ENCODE measurements around the gene FAM171A1.
"Not testable (repeated sequence)": the region's sequence is repeated elsewhere in the genome, so short reads cannot be mapped to it uniquely, and the experiment has no call there.

Gene FAM171A1

DNA sequence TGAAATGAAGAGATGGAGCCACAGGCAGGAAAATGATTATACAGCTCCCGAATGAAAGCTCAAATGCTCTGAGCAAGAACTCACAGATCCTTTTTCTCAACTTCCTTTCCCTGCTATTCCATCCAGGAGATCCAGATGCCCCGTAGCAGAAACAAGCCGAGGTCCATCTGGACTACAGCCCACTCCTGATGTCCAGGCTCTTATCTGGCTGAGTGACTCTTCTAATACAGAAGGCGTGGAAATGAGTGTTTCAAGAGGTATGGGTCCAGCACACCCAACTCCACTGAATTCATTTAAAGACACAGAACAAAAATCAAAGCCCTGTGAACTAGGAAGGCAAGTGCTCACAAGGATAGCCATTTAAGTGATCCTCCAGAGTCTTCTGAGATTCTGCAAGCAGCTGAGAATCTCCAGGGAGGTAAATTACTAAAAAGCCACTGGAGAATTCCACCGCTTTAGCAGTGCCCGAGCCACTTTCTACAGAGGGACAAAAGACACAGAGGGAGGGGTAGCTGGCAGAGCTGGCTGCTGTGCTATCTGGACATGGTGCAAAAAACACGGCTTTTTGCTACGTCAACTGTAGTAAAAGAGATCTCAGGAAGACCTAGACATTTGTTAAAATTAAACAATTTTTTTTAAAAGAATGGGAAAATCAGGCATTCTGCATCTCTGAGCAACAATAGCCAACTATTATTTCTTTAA, 24.5 kb downstream of the FAM171A1 start:
- in situ Hi-C loops (cut with MboI; ENCODE audit: low sequenced_read_pairs): no loop called here

DNA sequence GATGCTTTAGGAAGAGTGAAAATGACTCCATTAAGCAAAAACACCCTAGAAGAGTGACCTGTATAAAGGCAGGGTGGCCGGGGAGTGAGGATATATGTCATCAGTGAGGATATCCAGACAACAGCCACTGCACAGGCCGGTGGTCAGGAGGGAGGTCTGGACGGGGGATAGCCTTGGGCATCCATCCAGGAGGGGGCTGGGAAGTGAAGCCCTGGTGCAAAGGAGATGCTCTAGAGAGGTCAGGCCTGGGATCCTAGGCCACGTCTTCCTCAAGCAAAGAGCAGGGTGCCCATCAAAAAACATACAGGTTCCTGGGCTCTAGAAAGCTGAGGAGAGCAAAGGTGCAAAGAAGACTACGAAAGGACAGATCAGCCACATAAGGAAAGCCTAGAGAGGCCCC, 25.6 kb downstream of the FAM171A1 start:
- in situ Hi-C loops (cut with MboI; ENCODE audit: low sequenced_read_pairs): no loop called here

GRCh38 chr10:15344876-15345285, 26.2 kb downstream of the FAM171A1 start:
- in situ Hi-C loops (cut with MboI; ENCODE audit: low sequenced_read_pairs): no loop called here

DNA sequence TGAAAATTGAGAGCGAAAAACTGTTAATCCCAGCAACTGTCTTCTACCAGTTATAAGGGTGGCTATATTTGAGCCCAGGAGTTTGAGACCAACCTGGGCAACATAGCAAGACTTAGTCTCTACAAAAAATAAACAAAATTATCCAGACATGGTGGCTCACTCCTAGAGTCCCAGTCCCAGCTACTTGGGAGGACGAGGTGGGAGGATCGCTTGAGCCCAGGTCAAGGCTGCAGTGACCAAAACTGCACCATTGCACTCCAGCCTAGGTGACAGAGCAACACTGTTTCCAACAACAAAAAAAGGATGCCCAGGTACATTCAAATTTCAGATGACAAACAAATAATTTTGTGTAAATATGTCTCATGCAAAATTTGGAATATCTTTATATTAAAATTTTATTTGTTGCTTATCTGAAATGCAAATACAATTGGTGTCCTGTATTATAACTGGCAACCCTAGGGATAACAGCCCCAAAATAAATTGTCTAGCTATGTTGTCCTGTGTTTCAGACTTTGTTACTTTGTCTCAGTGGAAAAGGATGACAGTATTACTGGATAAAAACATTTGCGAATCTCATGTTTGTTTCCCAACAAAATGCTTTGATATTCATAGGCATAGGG, 26.7 kb downstream of the FAM171A1 start:
- in situ Hi-C loops (cut with MboI; ENCODE audit: low sequenced_read_pairs): no loop called here

DNA sequence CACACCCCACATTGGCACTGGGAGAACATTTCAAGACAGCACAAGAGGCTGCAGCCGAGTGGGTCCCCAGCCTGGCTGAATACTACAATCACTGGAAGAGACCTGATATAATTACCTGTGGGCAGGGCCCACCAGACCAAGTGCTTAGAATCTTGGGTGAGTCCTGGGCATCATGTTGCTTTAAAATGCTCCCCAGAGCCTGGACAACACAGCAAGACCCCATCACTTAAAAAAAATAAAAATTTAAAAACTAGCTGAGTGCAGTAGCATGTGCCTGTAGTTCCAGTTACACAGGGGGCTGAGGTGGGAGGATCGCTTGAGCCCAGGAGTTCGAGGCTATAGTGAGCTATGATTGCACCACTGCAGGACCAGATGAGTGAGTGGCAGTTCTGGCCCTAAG, 28.1 kb downstream of the FAM171A1 start:
- in situ Hi-C loops (cut with MboI; ENCODE audit: low sequenced_read_pairs): no loop called here

DNA sequence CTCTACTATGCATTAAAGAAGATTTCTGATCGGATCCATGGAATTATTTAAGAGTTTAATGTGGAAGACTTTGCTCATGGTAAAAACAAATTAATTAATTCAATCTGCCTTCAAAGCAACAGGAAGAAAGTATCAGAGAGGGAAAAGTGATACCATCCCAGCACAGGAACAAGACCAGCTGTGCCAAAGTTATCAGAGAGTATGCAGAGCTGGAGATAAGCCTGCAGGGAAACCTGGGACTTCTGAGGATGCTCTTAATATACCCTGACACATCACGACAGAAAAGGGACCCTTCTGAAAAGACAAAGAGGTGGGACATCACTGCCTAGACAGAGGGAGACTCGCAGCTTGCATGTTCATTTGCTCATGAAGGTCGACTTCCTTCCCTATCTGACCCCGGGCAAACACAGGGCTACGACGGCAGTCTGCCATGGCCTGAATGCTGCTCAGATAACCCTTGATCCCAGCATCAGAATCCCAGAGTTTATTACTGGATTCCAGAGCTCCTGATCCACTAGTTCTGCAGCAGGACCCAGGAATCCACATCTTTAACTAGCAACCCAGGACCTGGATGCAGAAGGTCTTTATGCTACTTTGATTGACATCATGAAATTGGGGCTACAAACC, 29.5 kb downstream of the FAM171A1 start:
- in situ Hi-C loops (cut with MboI; ENCODE audit: low sequenced_read_pairs): no loop called here

DNA sequence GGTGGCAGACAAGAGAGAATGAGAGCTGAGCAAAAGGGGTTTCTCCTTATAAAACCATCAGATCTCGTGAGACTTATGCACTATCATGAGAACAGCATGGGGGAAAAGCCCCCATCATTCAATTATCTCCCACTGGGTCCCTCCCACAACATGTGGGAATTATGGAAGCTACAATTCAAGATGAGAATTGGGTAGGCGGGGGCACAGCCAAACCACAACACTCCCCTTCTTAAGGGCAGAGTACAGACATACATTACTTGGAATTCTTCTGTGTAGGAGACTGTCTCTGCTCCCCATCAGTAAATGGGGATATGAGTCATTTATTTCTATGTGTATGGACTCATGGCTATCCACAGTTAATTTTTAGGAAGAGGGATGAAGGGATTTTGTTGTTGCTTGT, 31.2 kb downstream of the FAM171A1 start:
- in situ Hi-C loops (cut with MboI; ENCODE audit: low sequenced_read_pairs): no loop called here

- in situ Hi-C loops (cut with MboI; ENCODE audit: low sequenced_read_pairs): not testable (repeated sequence)
Measured at GRCh38 chr10:15337441-15337923, 33.6 kb downstream of the FAM171A1 start.

- in situ Hi-C loops (cut with MboI; ENCODE audit: low sequenced_read_pairs): no loop called here
Measured at GRCh38 chr10:15336211-15336610, 34.9 kb downstream of the FAM171A1 start.

DNA sequence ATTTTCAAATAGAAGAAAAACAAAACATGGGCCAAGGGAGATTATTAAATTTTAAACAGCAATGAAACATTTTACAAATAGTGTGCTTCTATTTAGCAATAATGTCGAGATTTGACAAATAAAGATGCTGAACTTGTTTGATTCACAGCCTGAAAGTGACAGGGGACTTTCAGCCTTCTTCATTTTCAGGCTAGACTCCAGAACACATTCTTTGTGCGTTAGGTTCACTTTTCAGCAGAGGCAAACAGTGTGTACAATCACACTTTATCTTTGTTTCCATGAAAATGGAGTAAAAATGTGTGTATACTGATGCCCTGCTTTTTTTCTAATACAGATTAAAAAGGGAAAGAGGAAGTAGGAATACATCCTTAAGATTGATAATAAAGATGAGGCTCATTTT, 35.6 kb downstream of the FAM171A1 start:
- in situ Hi-C loops (cut with MboI; ENCODE audit: low sequenced_read_pairs): no loop called here

DNA sequence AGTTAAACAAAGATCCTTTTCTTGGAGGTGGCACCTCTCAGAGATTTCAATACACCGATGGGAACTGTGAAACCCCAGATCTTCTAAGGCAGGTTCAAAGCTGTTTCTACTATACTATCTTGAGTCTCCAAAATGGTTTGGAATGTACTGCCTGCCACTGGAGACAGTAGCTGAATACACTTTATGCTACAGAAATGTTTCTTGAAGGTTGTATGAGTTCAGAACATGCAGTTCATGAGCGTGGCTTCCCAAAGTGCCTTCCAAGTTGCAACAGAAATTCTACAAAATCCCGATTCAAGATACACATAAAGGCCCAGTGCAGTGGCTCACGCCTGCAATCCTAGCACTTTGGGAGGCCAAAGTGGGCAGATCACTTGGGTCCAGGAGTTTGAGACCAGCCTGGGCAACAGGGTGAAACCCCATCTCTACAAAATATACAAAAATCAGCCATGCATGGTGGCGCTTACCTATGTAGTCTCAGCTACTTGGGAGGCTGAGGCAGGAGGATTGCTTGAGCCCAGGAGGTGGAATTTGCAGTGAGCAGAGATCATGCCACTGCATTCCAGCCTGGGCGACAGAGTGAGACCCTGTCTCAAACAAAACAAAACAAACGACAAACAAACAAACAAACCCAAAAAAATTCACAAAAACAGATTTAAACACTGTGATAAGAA, 36.3 kb downstream of the FAM171A1 start:
- in situ Hi-C loops (cut with MboI; ENCODE audit: low sequenced_read_pairs): no loop called here

DNA sequence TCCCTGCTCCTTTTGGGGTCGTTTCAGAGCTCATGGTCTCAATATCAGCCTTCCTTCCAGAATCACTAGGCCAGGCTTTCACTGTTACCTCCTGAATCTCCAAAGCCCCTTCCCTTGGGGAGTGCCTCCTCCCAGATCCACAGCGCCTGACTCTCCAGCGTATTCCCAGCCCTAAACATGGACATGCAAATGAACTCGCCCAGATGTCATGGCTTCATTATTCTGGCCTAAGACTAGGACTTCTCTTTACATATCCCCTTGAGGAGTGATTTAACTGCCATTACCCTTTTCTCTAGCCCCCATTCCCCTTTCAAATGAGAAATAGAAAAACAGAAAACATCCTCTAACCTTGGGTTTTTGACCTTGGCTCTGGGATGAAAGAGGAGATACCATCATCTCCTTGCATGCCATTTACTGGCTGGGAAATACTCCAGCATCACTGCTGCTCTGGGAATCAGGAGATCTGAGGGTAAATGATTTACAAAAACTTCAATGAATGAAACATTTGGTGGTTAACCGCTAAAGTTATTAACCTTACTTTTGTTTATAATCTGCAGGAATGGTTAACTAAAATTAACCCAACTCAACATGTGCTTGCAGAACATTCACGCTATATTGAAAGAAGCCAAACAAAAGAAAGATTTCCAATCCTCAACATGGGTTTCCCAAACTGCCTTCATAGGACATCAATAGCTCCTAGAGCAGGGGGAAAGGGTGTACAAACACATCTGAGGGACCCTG, 37.0 kb downstream of the FAM171A1 start:
- in situ Hi-C loops (cut with MboI; ENCODE audit: low sequenced_read_pairs): no loop called here

- in situ Hi-C loops (cut with MboI; ENCODE audit: low sequenced_read_pairs): not testable (repeated sequence)
Measured at GRCh38 chr10:15333181-15333580, 37.9 kb downstream of the FAM171A1 start.

DNA sequence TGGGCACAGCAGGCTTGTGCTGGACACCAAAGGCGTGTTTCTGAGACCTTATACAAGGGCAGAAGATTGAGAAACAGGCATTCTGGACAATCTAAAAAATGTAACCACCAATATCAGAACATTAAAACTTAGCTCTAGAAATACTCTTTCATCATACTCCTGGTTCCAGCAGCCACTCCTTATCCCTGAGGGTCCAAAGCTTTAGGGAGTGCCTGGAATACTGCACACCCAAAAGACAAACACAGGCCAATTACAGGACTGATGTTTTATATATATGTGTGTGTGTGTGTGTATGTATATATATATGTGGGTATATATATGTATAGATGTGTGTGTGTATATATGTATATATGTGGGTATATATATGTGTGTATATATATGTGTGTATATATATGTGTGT, 39.6 kb downstream of the FAM171A1 start:
- in situ Hi-C loops (cut with MboI; ENCODE audit: low sequenced_read_pairs): no loop called here

DNA sequence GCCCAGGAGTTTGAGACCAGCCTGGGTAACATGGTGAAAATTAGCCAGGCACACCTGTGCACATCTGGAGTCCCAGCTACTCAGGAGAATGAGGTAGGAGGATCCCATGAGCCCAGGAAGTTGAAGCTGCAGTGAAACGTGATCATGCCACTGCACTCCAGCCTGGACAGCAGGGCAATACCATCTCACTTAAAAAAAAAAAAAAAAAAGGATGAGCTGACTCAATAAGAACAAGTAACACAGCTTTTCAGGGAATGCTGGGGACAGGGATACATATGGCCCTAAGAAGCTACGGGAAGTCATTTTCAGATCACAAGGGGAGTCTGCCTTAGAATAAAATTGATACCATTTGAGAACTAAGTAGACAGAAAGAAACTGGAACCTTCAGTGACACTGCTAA, 41.7 kb downstream of the FAM171A1 start:
- in situ Hi-C loops (cut with MboI; ENCODE audit: low sequenced_read_pairs): no loop called here

GRCh38 chr10:15325944-15326284, 45.2 kb downstream of the FAM171A1 start:
- in situ Hi-C loops (cut with MboI; ENCODE audit: low sequenced_read_pairs): no loop called here

GRCh38 chr10:15325243-15325943, 45.7 kb downstream of the FAM171A1 start:
- in situ Hi-C loops (cut with MboI; ENCODE audit: low sequenced_read_pairs): no loop called here

DNA sequence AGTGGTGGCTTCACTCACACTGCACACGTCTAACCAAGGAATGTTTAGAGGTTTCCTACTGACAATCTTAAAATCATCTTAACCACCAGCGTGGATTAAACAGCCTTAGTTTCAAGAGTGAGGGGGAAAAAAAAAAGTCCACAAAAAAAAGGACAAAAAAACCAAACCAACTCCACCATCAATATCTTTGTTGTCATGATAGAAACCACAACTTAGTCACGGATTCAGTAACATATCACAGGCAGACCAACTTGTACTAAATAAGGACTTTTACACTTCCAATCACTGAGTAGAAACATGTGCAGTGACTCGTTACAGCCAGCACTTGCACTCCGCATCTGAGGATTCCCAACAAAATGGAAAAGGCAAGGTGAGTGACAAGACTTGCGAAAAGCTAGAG, 46.5 kb downstream of the FAM171A1 start:
- in situ Hi-C loops (cut with MboI; ENCODE audit: low sequenced_read_pairs): no loop called here

GRCh38 chr10:15324113-15324512, 47.0 kb downstream of the FAM171A1 start:
- in situ Hi-C loops (cut with MboI; ENCODE audit: low sequenced_read_pairs): no loop called here

GRCh38 chr10:15322356-15322755, 48.7 kb downstream of the FAM171A1 start:
- in situ Hi-C loops (cut with MboI; ENCODE audit: low sequenced_read_pairs): no loop called here

All from hTERT RPE-1 (cell line).